ENCODE data around the gene CHMP5. TPM values are rescaled to one million over a fixed set of nuclear protein-coding genes. Genes with fewer than 3 reads are reported as not detected.
"Not testable (repeated sequence)": the region's sequence is repeated elsewhere in the genome, so short reads cannot be mapped to it uniquely, and the experiment has no call there.

Gene CHMP5
- total RNA-seq, 1 experiment from 2014 or later: 74.4 TPM

- Histone ChIP-seq H3K9me3 (ENCODE audit: low read depth, low read length, poor library complexity, severe bottlenecking) (no peaks in the 10 kb centered on the region), H3K27ac (ENCODE audit: low read depth, low read length, poor library complexity, severe bottlenecking) (no peak overlapping the region), H3K36me3 (ENCODE audit: insufficient read depth, low read length, poor library complexity, severe bottlenecking) (peaks cover 75% of the 10 kb centered on the region), H3K27me3 (replicated peaks; ENCODE audit: insufficient read depth, low read depth, low read length, poor library complexity) (no peaks in the 10 kb centered on the region), H3K4me3 (ENCODE audit: low read depth, low read length, poor library complexity, severe bottlenecking) (no peak overlapping the region), H3K4me1 (ENCODE audit: insufficient read depth, low read length, poor library complexity, severe bottlenecking) (no peaks in the 10 kb centered on the region)
- no peak for DNase-seq (ENCODE audit: low spot score)
- no TSS peak for BruUV-seq (replicated peaks)
- intact Hi-C loops (cut with micrococcal nuclease; ENCODE audit: unreplicated experiment): no loop called here
- TF ChIP-seq EZH2 (IDR thresholded peaks at IDR 0.05; ENCODE audit: borderline replicate concordance, low read depth, low read length, poor library complexity, severe bottlenecking) (no peak), CTCF (conservative IDR thresholded peaks at IDR 0.05; ENCODE audit: low read depth, low read length) (no peak)
- POLR2A ChIA-PET (ENCODE audit: low non-redundant PET): no interaction called here
- CTCF ChIA-PET: no interaction called here
These were observed 50.5 kb downstream of the CHMP5 start for GRCh38 chr9:33315371-33315770.

GRCh38 chr9:33317136-33317535 is 52.3 kb downstream of the CHMP5 start:
- intact Hi-C loops (cut with micrococcal nuclease; ENCODE audit: unreplicated experiment); H3K9me3 ChIP-seq (ENCODE audit: low read depth, low read length, poor library complexity, severe bottlenecking); H3K27me3 ChIP-seq (replicated peaks; ENCODE audit: insufficient read depth, low read depth, low read length, poor library complexity); BruUV-seq (replicated peaks); H3K4me1 ChIP-seq (ENCODE audit: insufficient read depth, low read length, poor library complexity, severe bottlenecking); POLR2A ChIA-PET (ENCODE audit: low non-redundant PET); H3K27ac ChIP-seq (ENCODE audit: low read depth, low read length, poor library complexity, severe bottlenecking); CTCF ChIA-PET; DNase-seq (ENCODE audit: low spot score); H3K4me3 ChIP-seq (ENCODE audit: low read depth, low read length, poor library complexity, severe bottlenecking): not testable (repeated sequence)
- peaks cover 68% of the 10 kb centered on the region for H3K36me3 ChIP-seq (ENCODE audit: insufficient read depth, low read length, poor library complexity, severe bottlenecking)

GRCh38 chr9:33318225-33318624 is 53.4 kb downstream of the CHMP5 start:
- ChIA-PET CTCF (no interaction called here), POLR2A (ENCODE audit: low non-redundant PET) (no interaction called here)
- TF ChIP-seq CTCF (conservative IDR thresholded peaks at IDR 0.05; ENCODE audit: low read depth, low read length): no peak
- TF ChIP-seq EZH2 (IDR thresholded peaks at IDR 0.05; ENCODE audit: borderline replicate concordance, low read depth, low read length, poor library complexity, severe bottlenecking): no peak
- no peaks in the 10 kb centered on the region for H3K9me3 ChIP-seq (ENCODE audit: low read depth, low read length, poor library complexity, severe bottlenecking)
- DNase-seq (ENCODE audit: low spot score): no peak
- H3K27me3 ChIP-seq (replicated peaks; ENCODE audit: insufficient read depth, low read depth, low read length, poor library complexity): no peaks in the 10 kb centered on the region
- peaks cover 68% of the 10 kb centered on the region for H3K36me3 ChIP-seq (ENCODE audit: insufficient read depth, low read length, poor library complexity, severe bottlenecking)
- no peak overlapping the region for H3K27ac ChIP-seq (ENCODE audit: low read depth, low read length, poor library complexity, severe bottlenecking)
- no peak overlapping the region for H3K4me3 ChIP-seq (ENCODE audit: low read depth, low read length, poor library complexity, severe bottlenecking)
- H3K4me1 ChIP-seq (ENCODE audit: insufficient read depth, low read length, poor library complexity, severe bottlenecking): peaks cover 5% of the 10 kb centered on the region
- BruUV-seq (replicated peaks): no TSS peak
- intact Hi-C loops (cut with micrococcal nuclease; ENCODE audit: unreplicated experiment): no loop called here

GRCh38 chr9:33318781-33319180 is 53.9 kb downstream of the CHMP5 start:
- no TSS peak for BruUV-seq (replicated peaks)
- H3K9me3 ChIP-seq (ENCODE audit: low read depth, low read length, poor library complexity, severe bottlenecking): no peaks in the 10 kb centered on the region
- DNase-seq (ENCODE audit: low spot score): no peak
- no peak overlapping the region for H3K27ac ChIP-seq (ENCODE audit: low read depth, low read length, poor library complexity, severe bottlenecking)
- H3K36me3 ChIP-seq (ENCODE audit: insufficient read depth, low read length, poor library complexity, severe bottlenecking): peaks cover 64% of the 10 kb centered on the region
- POLR2A ChIA-PET (ENCODE audit: low non-redundant PET): no interaction called here
- no peaks in the 10 kb centered on the region for H3K27me3 ChIP-seq (replicated peaks; ENCODE audit: insufficient read depth, low read depth, low read length, poor library complexity)
- TF ChIP-seq EZH2 (IDR thresholded peaks at IDR 0.05; ENCODE audit: borderline replicate concordance, low read depth, low read length, poor library complexity, severe bottlenecking) (no peak), CTCF (conservative IDR thresholded peaks at IDR 0.05; ENCODE audit: low read depth, low read length) (no peak)
- no peak overlapping the region for H3K4me3 ChIP-seq (ENCODE audit: low read depth, low read length, poor library complexity, severe bottlenecking)
- intact Hi-C loops (cut with micrococcal nuclease; ENCODE audit: unreplicated experiment): no loop called here
- peaks cover 5% of the 10 kb centered on the region for H3K4me1 ChIP-seq (ENCODE audit: insufficient read depth, low read length, poor library complexity, severe bottlenecking)
- CTCF ChIA-PET: no interaction called here
